NCI-H460 (cell line): ENCODE data around the gene TBC1D13. TPM values are rescaled to one million over a fixed set of nuclear protein-coding genes. Genes with fewer than 3 reads are reported as not detected.
"Not testable (repeated sequence)": the region's sequence is repeated elsewhere in the genome, so short reads cannot be mapped to it uniquely, and the experiment has no call there.

Source experiments
- DNase-seq: peaks from one replicate; pipeline ENCODE4 v3.0.0-alpha.2; 2016; ENCODE audit warnings: low read depth; ENCODE audit errors: extremely low read depth
- total RNA-seq: library from RNA; depleted of rRNA; stranded (reverse); fragments of >200 nt; shearing (Covaris generic); gene quantifications from 2 replicates; pipeline ENCODE4 v1.2.3, GENCODE V29; 2014

The TBC1D13 gene
- total RNA-seq, 1 experiment from 2014 or later: 13.5 TPM

GRCh38 chr9:128782669-128783068 lies 4.4 kb upstream of the TBC1D13 start:
- DNase-seq: no peak

DNA sequence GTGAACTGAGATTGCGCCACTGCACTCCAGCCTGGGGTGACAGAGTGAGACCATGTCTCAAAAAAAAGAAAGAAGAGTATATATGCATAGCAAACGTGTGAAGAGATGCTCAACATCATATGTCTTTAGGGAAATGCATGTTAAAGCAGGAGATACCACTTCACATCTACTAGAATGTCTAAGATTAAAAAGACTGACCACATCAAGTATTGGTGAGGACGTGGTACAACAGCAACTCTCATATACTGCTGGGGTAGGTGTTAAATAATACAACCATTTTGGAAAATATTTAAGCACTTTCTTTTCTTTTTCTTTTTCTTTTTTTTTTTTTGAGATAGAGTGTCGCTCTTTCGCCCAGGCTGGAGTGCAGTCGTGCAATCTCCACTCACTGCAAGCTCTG lies 1.6 kb upstream of the TBC1D13 start:
- no peak for DNase-seq

- DNase-seq: no peak
Observed at GRCh38 chr9:128787659-128788058, 606 bp downstream of the TBC1D13 start.

- no peak for DNase-seq
Observed at GRCh38 chr9:128788445-128788844, 1.4 kb downstream of the TBC1D13 start.

GRCh38 chr9:128790536-128790935 lies 3.5 kb downstream of the TBC1D13 start:
- no peak for DNase-seq

- DNase-seq: no peak
Observed at GRCh38 chr9:128792134-128792533, 5.1 kb downstream of the TBC1D13 start.

GRCh38 chr9:128792978-128793686 lies 6.1 kb downstream of the TBC1D13 start:
- DNase-seq: no peak

GRCh38 chr9:128794961-128795360 lies 7.9 kb downstream of the TBC1D13 start:
- not testable (repeated sequence) for DNase-seq

DNA sequence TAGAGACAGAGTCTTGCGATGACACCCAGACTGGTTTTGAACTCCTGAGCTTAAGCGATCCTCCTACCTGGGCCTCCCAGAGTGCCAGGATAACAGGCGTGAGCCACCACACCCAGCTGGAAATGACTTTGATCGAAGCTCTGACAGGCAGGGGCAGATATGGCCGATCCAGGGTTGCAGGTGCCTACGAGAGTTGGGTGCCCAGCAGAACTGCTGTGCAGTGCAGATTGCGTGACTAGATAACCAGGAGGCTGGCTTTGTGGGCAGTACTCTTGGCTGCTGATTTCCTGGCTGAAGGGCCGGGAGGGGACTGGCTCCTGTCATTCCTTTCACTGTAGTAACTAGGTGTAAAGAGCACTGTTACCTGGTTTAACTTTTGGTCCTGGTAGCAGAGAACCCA lies 11.8 kb downstream of the TBC1D13 start:
- no peak for DNase-seq

DNA sequence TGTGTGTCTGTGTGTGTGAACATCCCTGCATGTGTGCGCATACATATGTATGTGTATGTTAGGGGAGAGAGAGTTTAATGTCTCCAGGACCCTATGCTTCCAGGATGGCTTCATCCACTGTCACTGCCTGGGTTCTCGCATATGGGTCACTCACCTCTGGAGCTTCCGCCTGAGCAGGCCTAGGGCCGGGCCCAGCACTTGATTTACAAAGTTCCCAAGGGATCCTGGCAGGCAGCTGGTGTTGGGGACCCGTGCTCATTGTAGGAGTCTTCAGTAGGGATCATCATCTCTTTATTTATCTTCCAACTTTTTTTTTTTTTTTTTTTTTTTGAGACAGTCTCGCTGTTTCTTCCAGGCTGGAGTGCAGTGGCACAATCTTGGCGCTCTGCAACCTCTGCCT lies 13.0 kb downstream of the TBC1D13 start:
- no peak for DNase-seq

- DNase-seq: no peak
Observed at GRCh38 chr9:128802482-128802881, 15.4 kb downstream of the TBC1D13 start.

DNA sequence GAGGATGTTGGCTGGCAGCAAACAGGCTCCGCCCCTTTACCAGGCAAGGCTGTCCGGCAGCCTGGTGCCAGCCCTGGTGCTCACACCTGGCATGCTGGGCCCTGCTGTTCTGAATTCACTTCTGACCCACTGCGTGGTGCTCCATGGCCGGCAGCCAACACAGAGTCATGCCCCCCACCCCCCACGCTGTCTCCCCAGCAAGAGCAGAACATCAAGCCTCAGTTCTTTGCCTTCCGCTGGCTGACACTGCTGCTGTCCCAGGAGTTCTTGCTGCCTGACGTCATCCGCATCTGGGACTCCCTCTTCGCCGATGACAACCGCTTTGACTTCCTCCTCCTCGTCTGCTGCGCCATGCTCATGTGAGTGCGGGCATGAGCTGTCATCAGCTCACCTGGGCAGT lies 18.6 kb downstream of the TBC1D13 start:
- no peak for DNase-seq

- DNase-seq: no peak
Observed at GRCh38 chr9:128807827-128808226, 20.8 kb downstream of the TBC1D13 start.

GRCh38 chr9:128808543-128808942 lies 21.5 kb downstream of the TBC1D13 start:
- DNase-seq: no peak

GRCh38 chr9:128809036-128809599 lies 22.1 kb downstream of the TBC1D13 start:
- no peak for DNase-seq

DNA sequence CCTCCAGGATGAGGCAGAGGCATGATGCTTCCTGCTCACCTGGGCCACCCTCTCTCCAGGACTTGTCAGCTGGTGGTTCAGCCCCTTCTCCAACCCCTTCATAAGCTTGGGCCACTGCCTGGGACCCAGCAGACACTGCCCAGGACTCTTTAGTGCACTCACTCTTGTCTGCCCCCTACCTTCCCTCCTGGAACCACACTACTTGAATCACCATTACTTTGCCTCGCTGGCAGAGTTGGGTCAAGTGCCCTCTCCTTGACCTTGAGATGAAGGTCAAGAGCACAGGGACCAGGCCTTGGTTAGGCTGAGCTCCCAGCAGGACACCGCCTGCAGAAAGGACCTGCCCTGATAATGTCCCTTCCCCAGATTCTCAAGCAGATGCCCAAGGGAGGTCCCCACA lies 22.8 kb downstream of the TBC1D13 start:
- DNase-seq: no peak

- DNase-seq: no peak
Observed at GRCh38 chr9:128810873-128811272, 23.8 kb downstream of the TBC1D13 start.

GRCh38 chr9:128818099-128818838 lies 31.2 kb downstream of the TBC1D13 start, which contains the start of gene ENDOG:
Gene ENDOG, plus strand, starts transcription at chr9:128818500. Its CDS starts 185 bp downstream, at chr9:128818685.
- peak; percentile 97 for DNase-seq

GRCh38 chr9:128818839-128819715 lies 32.0 kb downstream of the TBC1D13 start:
- DNase-seq: no peak

- no peak for DNase-seq
Observed at GRCh38 chr9:128819716-128820664, 32.9 kb downstream of the TBC1D13 start.
